ENCODE measurements around the gene SUPT16H. TPM values are rescaled to one million over a fixed set of nuclear protein-coding genes. Genes with fewer than 3 reads are reported as not detected.

Gene SUPT16H
- total RNA-seq, 4 donors from 2014 or later: 27.2 to 33.5 (median 30.8) TPM

- TF ChIP-seq CTCF (IDR thresholded peaks at IDR 0.05 in 4 of 5, conservative IDR thresholded peaks at IDR 0.05 in 1 of 5) (no peak), POLR2A (IDR thresholded peaks at IDR 0.05) (no peak)
- intact Hi-C loops (cut with DNase I; ENCODE audit: low total_unique reads): no loop called here
- DNase-seq: no peak
- Histone ChIP-seq H3K27ac (no peak overlapping the region), H3K9me3 (no peaks in the 10 kb centered on the region), H3K27me3 (no peaks in the 10 kb centered on the region), H3K4me3 (no peak overlapping the region), H3K4me1 (no peaks in the 10 kb centered on the region), H3K36me3 (no peaks in the 10 kb centered on the region)
- ATAC-seq: no peak
- in situ Hi-C loops (cut with MboI; ENCODE audit: low sequenced_read_pairs in 4 of 4): no loop called here
These were observed 50.9 kb downstream of the SUPT16H start for GRCh38 chr14:21332950-21333349.

- in situ Hi-C loops (cut with MboI; ENCODE audit: low sequenced_read_pairs in 4 of 4): no loop called here
- intact Hi-C loops (cut with DNase I; ENCODE audit: low total_unique reads): no loop called here
- no peaks in the 10 kb centered on the region for H3K9me3 ChIP-seq
- no peaks in the 10 kb centered on the region for H3K4me1 ChIP-seq
- H3K4me3 ChIP-seq: no peak overlapping the region
- TF ChIP-seq CTCF (IDR thresholded peaks at IDR 0.05 in 4 of 5, conservative IDR thresholded peaks at IDR 0.05 in 1 of 5) (no peak), POLR2A (IDR thresholded peaks at IDR 0.05) (no peak)
- H3K36me3 ChIP-seq: no peaks in the 10 kb centered on the region
- no peaks in the 10 kb centered on the region for H3K27me3 ChIP-seq
- no peak for ATAC-seq
- no peak overlapping the region for H3K27ac ChIP-seq
- DNase-seq: no peak
These were observed 56.8 kb downstream of the SUPT16H start for GRCh38 chr14:21326972-21327371.

- H3K4me3 ChIP-seq: no peak overlapping the region
- TF ChIP-seq CTCF (IDR thresholded peaks at IDR 0.05 in 4 of 5, conservative IDR thresholded peaks at IDR 0.05 in 1 of 5) (no peak), POLR2A (IDR thresholded peaks at IDR 0.05) (no peak)
These were observed 61.1 kb downstream of the SUPT16H start for GRCh38 chr14:21322716-21323115.

GRCh38 chr14:21320913-21321312, 62.9 kb downstream of the SUPT16H start:
- H3K27me3 ChIP-seq: no peaks in the 10 kb centered on the region
- H3K9me3 ChIP-seq: no peaks in the 10 kb centered on the region
- H3K4me1 ChIP-seq: no peaks in the 10 kb centered on the region
- H3K36me3 ChIP-seq: no peaks in the 10 kb centered on the region
- H3K27ac ChIP-seq: no peak overlapping the region
- intact Hi-C loops (cut with DNase I; ENCODE audit: low total_unique reads) (no loop called here), in situ Hi-C loops (cut with MboI; ENCODE audit: low sequenced_read_pairs in 4 of 4) (no loop called here)
- ATAC-seq: no peak
- no peak for TF ChIP-seq CTCF (IDR thresholded peaks at IDR 0.05 in 4 of 5, conservative IDR thresholded peaks at IDR 0.05 in 1 of 5)
- no peak for TF ChIP-seq POLR2A (IDR thresholded peaks at IDR 0.05)
- DNase-seq: no peak
- H3K4me3 ChIP-seq: no peak overlapping the region

More at GRCh38 chr14:21322716-21323115, 61.1 kb downstream of the SUPT16H start:
- no peaks in the 10 kb centered on the region for H3K9me3 ChIP-seq
- ATAC-seq (no peak), DNase-seq (no peak)
- no peaks in the 10 kb centered on the region for H3K27me3 ChIP-seq
- H3K4me1 ChIP-seq: no peaks in the 10 kb centered on the region
- no peaks in the 10 kb centered on the region for H3K36me3 ChIP-seq
- H3K27ac ChIP-seq: no peak overlapping the region
- intact Hi-C loops (cut with DNase I; ENCODE audit: low total_unique reads) (no loop called here), in situ Hi-C loops (cut with MboI; ENCODE audit: low sequenced_read_pairs in 4 of 4) (no loop called here)

GRCh38 chr14:21317398-21317797, 66.4 kb downstream of the SUPT16H start:
- in situ Hi-C loops (cut with MboI; ENCODE audit: low sequenced_read_pairs in 4 of 4) (no loop called here), intact Hi-C loops (cut with DNase I; ENCODE audit: low total_unique reads) (no loop called here)
- no peaks in the 10 kb centered on the region for H3K36me3 ChIP-seq
- no peaks in the 10 kb centered on the region for H3K27me3 ChIP-seq
- ATAC-seq (no peak), DNase-seq (no peak)
- H3K9me3 ChIP-seq: no peaks in the 10 kb centered on the region
- H3K4me3 ChIP-seq: no peak overlapping the region
- no peak for TF ChIP-seq CTCF (IDR thresholded peaks at IDR 0.05 in 4 of 5, conservative IDR thresholded peaks at IDR 0.05 in 1 of 5)
- TF ChIP-seq POLR2A (IDR thresholded peaks at IDR 0.05): no peak
- no peak overlapping the region for H3K27ac ChIP-seq
- H3K4me1 ChIP-seq: no peaks in the 10 kb centered on the region

Data from gastrocnemius medialis (tissue), 4 donors.